NCI-H1048 (cell line): ENCODE measurements around the gene AADACL2.
"Not testable (repeated sequence)": the region's sequence is repeated elsewhere in the genome, so short reads cannot be mapped to it uniquely, and the experiment has no call there.

Source experiments
- DNase-seq: peaks from one replicate; lab custom pipeline; 2025; lab: John Stamatoyannopoulos, UW

AADACL2 gene

DNA sequence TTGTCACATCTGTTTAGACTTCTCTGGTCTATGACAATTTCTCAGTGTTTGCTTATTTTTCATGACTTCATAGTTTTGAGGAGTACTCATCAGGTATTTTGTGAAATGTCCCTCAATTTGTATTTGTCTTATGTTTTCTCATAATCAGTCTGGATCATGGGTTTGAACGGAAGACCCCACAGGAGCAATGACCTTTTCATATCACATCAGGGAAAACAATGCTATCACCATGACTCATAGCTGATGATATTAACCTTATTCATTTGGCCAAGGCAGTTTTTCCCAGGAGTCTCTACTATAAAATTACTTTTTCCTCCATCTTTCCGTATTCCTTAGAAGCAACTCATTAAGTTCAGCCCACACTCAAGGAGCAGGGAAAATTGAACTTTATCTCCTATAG is 32.7 kb downstream of the AADACL2 start:
- DNase-seq, result no peak

- DNase-seq, result no peak
Observed at GRCh38 chr3:151768393-151768930, 34.7 kb downstream of the AADACL2 start.

- no peak for DNase-seq
Observed at GRCh38 chr3:151769175-151769574, 35.4 kb downstream of the AADACL2 start.

DNA sequence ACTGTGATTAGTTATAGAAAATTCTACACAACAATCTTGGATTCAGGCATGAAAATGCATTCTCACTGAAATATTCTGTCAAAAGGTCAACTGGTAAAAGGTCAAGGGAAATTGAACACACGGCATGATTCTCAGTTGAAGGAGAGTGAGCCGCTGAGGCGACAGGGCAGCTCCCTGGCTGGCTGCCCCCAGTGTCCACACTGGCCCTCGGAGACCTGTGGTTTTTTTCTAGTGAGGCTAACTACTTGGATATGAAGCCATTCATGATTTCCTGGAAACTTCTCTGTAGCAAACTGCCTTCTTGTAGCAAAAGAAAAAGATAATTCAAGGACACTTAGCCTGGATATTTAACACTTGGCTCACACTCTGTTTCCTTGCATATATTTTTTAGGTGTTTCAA is 37.2 kb downstream of the AADACL2 start:
- DNase-seq, result no peak

- DNase-seq, result no peak
Observed at GRCh38 chr3:151772825-151773480, 39.2 kb downstream of the AADACL2 start.

GRCh38 chr3:151774235-151774634 is 40.5 kb downstream of the AADACL2 start:
- DNase-seq, result no peak

DNA sequence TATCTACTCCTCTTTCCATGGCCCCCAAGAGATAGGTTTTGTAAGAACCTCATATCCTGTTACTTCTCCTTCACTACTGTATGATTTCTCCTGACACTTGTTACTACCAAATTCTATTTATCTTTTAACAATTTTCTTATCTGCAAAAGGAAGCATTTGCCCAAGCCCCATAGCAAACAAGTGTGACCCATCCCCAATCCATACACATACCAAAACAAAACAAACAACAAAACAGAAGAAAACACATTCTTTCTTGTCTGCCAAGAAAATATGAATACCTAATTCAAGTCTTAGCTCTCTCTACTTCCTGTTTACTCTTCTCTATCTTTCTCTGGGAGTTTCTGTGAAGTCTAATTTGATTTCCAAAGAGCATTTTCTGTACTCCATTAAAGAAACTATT is 41.2 kb downstream of the AADACL2 start:
- DNase-seq, result no peak

DNA sequence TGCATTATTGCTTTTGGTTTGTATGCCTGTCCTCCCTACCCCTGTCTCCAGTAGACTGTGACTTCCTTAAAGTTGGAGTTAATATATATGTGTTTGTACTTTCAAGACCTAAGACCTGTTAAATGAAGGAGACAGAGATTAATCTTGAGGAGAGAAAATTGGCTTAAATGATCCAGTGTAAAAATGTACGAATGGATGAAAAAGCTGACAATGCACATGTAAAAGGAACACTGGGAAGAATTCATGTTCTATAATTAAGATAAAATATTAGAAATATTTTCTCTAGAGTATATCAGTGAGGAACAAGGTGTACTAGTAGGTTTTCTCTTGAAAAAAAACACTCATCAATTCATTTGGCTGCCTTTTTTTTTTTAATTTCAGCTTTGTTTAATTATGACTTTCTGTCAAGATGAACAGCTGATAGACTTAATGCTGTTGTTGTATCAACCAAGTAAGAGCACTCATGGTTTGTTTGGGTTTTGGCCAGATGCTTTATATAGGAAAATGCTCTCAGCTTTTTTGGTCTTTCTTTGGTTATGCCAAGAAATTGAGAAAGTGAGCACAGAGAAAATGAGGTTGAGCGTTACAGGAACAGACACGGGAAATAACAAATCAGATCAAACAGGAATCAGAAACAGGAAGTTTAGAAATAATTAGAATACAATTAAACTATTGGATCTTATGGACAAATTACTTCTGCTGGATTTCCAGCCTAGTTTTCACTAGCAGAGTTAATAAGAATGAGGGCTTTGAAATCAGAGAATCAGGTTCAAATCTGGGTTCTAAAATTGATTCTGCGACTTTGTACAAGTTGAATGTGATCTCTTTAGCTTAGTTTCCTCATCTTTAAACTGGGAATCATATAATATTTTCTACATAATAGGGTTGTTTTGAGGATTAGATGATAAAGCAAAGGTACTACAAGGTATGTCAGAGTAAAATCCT is 41.9 kb downstream of the AADACL2 start:
- no peak for DNase-seq

GRCh38 chr3:151776259-151776740 is 42.6 kb downstream of the AADACL2 start:
- DNase-seq, result no peak

DNA sequence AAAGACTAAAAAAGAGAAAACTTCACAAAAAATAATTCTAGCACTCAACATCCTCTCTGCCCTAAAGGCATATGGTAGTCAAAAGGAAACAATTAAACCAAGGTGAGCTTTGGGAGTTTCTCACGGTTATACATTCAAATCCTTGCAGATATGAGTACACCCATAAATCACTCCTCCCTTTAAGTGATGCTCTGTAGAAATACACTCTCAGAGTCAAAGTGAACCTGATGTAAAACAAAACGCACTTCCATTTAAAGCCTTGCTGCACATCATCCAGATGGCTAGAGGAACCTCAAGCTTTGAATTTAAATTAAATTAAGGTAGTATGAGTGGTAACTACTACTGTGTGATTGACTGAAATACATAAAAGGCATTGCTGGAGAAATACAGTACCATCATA is 44.2 kb downstream of the AADACL2 start:
- DNase-seq, result no peak

- DNase-seq, result no peak
Observed at GRCh38 chr3:151787626-151788025, 53.9 kb downstream of the AADACL2 start.

DNA sequence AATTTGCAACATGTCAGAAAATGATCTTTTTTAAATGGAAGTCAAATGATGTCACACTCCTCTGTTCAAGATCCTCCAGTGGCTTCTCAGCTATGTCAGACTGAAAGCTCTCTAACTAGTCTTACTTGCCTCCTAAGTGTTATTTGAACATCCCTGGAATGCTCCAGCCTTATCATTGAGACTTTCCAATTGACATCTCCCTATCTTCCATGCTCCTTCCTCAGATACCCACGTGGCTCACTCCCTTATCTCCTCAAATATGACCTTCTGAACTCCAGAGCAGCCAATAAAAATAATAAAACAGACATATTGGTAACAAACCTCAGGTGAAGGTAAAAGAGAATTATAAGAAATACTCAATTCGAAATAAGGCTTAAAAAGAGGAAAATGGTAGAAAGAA is 54.7 kb downstream of the AADACL2 start:
- no peak for DNase-seq

GRCh38 chr3:151789853-151790463 is 56.2 kb downstream of the AADACL2 start:
- DNase-seq, result no peak

GRCh38 chr3:151790763-151791162 is 57.0 kb downstream of the AADACL2 start:
- DNase-seq, result not testable (repeated sequence)

GRCh38 chr3:151792411-151792810 is 58.7 kb downstream of the AADACL2 start:
- DNase-seq, result no peak

GRCh38 chr3:151793636-151794035 is 59.9 kb downstream of the AADACL2 start:
- no peak for DNase-seq

- DNase-seq, result no peak
Observed at GRCh38 chr3:151794080-151794479, 60.4 kb downstream of the AADACL2 start.

GRCh38 chr3:151795276-151795675 is 61.5 kb downstream of the AADACL2 start:
- no peak for DNase-seq

DNA sequence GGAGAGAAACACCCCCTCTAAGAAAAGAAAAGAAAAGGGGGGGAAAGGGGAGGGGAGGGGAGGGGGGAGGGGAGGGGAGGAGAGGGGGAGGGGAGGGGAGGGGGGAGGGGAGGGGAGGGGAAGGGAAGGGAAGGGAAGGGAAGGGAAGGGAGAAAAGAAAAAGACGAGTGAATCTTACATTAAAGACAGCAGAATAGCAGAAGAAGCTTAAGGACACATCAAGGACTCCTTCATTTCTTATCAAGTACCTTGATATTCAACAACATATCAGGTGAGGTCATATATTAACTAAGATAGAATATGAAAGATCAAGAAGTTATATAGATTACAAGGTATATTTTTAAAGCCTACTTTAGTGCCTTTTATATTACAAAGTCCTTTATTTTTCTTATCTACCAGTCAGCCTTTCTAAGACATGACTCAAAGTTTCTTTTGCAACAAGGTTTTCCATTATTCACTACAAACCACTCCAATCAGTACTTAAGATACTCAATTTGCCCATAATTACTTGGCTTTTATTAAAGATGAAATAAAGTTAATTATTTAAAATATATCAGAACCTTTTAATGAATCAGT is 62.5 kb downstream of the AADACL2 start:
- DNase-seq, result no peak

GRCh38 chr3:151798466-151798865 is 64.7 kb downstream of the AADACL2 start:
- no peak for DNase-seq

DNA sequence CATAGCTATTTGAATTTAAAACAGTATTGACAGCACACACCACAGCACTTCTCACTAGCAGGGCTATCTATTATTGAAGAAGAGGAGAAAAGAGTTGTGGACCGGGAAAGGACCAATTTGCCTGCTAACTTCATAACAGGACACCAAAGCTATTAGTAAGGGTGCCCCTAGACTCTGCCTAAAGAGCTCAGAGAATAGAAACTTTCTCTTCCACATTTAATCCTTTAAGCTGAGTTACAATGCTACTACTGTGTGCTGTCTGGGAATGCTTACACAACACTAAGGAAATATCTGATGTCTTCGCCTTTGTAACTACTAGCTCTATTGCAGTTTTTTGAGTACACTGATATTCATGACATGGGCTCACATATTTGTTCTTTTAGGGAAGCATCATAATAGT is 66.7 kb downstream of the AADACL2 start:
- DNase-seq, result no peak

- DNase-seq, result no peak
Observed at GRCh38 chr3:151804267-151804666, 70.5 kb downstream of the AADACL2 start.
